GM21423 (cell line): ENCODE data around the gene TNRC6C.

Source experiments
- ATAC-seq: cut with Tn5 transposase; IDR thresholded peaks from one replicate; pipeline ENCODE4 v1.9.1; 2021; ENCODE audit warnings: mild to moderate bottlenecking, moderate library complexity; ENCODE audit not compliant: unreplicated experiment

The TNRC6C gene

DNA sequence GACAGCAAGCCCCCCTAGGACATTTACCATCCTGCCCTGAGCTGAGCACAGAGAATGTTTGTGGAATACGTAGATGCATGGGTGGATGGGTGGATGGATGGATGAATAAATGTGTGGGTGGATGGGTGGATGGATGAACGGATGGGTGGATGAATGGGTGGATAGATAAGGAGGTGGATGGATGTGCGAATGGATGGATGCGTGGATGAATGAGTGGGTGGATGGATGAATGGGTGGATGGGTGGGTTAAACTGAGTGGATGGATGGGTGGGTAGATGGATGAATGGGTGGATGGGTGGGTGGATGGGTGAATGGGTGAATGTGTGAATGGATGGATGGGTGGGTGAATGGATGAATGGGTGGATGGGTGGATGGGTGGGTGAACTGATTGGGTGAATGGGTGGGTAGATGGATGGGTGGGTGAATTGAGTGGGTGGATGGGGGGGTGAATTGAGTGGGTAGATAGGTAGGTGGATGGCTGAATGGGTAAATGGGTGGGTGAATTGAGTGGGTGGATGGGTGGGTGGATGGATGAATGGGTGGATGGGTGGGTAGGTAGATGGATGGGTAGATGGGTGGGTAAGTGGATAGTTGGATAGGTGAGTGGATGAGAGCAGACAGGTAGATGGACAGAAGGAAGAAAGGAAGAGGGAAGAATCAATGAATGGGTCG is 164.9 kb downstream of the TNRC6C start:
- no peak for ATAC-seq

DNA sequence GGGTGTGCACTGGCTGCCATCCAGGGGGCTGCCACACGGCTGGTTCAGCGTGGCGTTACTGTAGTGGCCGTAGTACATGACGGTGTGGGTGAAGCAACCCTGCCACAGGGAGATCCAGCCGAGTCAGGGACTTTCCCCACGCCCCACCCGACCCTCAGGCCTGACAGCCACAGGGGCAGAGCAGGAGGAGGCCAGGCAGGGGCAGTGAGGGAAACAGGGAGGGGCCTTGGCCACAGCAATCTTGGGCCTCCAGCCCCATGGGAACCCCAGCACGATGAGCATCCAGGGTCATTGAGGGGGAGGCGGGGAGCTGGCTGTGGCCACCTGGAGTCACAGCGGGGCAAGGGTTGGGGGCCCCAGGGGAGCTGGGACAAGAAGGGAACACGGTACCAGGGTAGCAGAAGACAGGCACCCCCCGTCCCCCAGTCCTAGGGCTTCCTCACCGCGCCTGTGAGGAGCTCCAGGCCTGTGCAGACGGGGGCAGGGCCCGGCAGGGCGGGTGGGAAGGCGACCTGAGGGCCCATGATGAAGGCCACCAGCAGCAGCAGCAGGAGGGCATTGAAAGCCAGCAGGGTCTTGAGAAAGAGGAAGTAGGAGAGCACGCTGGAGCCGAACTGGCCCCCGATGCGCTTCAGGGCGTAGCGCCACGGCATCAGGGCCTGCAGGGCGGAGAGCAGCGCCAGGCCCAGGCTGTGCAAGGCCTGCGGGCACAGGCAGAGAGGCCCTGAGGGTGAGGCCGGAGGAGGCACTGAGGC is 165.8 kb downstream of the TNRC6C start:
- no peak for ATAC-seq

DNA sequence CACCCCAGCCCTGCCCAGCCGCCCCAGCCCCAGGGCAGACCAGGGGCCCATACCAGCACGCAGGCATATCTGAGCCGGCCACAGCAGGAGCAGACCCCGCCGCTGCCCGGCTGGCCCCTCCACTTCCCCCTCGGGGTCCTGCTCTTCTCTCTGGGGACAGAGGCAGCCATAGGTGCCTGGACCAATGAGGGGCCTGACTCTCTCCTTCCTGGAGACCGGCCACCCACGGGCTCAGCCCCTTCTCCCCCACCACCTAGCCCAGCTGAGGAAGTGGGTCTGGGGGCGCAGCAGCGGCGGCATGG is 166.3 kb downstream of the TNRC6C start:
- no peak for ATAC-seq

DNA sequence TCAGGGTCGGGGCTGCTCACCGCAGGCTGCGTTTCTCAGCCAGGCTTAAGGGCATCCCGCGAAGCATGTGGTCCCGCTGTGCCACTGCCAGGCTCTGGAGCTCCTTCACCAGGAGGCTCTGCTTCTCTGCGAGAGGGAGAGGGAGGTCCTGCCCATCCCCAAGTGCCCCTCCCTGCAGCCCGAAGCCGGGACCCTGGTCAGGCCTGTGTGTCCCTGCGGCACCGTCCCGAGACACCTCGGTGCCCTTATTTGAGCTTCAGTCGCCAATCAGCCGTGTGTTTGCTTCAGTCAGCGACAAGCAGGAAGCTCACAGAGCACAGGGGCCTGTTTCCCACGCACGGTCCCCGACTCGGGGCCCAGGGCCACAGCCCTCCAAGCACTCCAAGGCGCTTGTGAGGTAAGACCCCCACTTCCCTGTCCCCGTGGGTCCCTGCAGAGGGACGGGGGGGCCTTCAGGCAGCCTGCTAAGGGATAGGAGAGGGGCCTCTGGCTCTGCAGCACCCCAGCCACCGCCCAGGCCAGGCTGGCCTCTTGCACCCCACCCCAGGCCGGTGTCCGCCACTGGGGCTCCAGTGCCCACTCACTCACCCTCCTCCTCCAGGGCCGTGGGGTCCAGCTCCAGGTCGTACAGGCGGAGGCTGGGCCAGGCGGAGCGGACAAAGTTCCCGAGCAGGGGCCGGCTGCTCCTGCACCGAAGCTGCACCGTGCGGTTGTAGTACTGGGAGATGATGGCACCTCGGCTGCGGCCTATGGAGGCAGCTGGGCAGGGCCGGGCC is 166.8 kb downstream of the TNRC6C start:
- no peak for ATAC-seq

DNA sequence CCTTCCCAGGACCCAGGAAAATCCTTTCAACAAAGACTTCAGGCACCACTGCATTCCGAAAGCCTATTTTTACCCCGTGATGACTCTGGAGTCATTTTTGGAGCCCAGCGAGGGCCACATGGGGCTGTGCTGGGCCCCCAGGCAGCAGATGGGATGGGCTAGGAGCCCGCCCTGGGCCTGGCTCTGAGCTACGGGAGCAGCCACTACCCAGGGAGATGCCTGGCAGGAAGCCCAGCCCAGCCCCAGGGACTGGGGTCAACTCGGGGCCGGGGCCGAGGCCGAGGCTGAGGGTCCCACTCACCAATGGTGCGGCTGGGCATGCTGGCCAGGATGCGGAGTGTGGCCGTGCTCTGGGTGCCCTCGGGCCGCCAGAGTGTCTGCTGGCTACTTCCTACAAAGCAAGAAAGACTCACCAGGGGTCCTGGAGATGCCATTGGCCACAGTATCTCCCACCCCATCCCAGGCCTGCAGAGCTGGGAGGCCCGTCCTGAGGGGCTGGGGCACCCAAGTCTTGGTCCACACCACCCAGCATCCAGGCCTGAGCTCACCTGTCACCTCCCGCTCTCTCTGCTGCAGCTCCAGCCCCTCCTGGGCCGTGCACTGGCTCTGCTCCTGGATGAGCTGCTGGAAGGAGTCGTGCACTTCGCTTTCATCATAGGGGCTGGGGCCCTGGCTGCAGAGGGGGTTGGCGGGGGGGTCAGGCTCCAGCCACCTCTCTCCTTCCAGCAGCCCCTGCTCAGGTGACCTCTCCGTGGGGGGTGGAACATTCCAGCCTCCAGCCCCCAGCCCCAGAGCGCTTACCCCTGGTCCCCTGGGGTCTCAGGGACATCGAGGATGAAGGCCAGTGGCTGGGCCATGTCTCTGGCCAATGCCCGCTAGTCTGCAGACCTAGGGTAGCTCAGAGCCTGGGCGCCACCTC is 167.7 kb downstream of the TNRC6C start:
- ATAC-seq = no peak

DNA sequence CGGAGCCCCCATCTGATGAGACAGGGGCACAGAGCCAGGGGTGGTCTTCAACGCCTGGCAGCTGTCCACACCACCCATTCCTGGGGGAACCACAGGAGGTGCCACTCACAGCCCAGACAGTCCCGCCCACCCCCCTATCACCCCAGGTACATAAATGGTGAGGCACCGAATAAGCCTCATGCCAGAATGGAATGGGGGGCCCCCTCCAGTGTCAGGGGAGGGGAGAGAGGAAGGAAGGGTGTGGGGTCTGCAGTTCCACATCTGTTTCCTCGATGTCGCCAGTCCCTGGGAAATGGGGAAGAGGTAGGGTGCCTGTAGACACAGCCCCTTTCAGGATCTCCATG is 168.4 kb downstream of the TNRC6C start:
- no peak for ATAC-seq

DNA sequence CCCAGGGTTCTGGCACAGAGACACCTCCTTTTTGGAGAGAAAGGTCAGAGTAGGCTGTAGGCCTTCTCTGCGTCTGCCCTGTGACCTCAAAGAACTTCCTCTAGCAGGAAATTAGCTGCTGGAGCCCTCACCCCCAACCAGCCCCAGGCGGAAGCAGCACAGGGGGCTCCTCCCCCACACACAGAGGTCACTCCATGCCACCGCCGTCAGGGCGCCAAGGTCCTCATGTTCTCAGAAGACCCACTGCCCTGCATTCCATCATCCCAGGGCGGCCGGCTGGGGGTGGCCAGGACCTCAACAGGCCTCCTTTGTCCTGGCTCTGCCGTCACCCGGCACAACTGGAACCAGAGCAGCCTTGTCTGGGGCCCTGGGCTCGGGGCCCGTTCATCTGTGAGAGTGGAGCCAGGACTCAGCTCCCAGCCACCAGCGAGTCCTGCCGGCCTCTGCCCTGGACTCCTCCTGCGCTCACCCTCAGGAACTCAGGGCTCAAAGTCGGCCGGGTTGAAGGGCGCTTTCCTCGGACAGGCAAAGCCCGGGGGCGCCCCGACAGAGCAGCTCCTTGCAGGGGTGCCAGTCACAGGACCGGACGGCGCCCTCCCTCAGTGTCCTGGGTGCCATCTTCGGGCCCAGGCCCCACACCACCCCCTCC is 168.9 kb downstream of the TNRC6C start:
- ATAC-seq = no peak

DNA sequence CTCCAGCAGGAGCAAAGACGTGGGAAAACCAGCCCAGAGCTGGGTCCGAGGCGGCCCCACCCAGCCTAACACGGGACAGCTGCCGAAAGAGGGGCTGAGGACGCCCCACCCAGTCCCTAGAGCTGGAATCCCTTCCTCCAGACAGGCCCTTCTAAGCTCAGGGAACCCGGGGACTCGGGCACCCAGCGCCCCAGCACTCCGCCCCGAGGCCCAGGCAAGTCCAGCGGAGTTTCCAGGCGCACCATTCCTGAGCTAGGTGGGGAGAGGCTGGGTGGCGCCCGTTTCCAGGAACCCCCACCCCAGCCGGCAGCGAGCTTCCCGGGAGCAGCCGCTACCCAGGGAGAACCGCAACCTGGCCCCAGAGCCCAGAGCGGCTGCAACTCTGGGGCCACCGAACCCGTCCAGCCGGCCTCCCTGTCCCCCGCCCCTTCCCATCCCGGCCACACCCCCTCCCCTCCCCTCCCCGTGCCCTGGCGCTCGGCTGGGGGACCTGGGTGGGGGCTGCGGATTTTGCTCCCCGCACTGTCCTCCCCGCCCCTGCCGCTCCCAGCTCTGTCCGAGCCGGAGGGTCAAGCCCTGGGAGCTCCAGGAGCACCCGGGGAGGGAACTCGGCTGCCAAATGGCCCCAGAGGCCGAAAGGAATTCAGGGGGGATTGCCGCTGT is 169.5 kb downstream of the TNRC6C start:
- no peak for ATAC-seq

DNA sequence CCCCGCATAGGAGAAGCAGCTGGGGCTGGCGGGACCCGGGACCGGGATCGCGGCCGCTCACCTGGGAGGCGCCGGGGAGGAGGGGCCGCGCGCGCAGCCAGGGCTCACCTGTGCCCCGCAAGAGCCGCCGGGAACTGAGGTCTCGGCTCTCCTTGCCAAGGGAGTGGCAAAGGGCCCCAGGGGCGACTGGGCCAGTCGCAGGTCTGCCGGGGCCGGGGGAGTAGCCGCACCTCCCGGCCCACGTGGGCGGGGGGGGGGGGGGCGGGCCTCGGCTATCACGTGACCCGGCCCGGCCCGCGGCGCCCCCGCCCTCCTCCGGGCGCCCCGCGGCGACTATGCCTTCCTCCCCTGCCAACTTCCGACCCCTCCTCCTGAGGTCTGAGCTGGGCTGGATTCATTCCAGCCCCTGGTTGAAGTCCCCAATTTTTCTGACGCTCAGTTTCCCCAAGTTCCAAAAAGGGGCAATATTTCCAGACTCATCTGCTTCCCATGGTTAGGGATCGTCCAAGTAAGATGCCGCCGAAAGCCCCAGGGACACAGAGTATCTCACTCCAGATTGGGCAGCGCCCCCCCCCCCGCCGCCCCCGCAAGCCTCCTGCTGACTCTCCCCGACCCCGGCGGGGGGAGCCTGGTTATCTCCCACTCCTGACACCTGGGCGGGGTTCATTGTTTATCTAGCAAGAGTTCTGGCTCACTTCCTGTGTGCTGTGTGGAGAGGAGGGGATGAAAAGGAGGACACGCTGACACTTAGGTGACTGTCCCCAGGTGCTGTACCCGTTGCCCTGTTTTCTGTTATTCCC is 170.2 kb downstream of the TNRC6C start, which contains the start of gene TMC6:
Gene TMC6, minus strand, starts transcription at position 205 of the 800 bp plus-strand sequence. CDS start 1,923 bp downstream, outside the sequence.
- peak; percentile 17 for ATAC-seq

DNA sequence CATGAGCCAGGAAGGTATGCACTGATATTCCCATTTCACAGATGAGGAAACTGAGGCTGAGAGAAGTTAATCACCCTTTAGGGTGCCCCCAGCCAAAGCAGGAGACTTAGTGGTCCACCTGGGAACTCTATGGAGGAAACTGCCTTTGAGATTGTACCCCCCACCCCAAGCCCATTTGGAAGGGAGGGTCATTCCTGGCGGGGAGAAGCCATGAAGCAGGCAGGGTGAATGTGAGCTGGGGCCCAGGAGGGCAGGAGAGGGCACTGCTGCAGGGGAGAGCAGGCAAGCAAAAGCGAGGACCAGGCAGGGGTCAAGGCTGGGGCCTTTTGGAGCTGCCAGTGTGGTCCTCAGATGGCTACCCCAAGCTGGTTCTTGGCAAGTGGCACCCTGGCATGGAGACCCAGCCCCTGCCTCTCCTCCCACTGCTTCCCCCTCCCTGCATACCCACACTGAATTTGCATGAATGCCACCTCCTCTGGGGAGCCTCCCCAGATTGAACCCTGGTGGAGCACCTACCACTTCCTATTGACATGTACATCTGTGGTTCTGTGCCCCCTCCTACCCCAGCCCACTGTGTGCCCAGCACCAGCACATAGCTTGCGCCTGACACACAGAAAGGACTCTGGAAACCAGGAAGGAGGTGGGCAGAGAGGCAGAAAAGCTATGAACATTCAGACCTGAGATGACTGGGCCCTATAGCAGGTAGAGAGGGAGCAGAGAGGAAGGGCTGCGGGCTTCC is 171.0 kb downstream of the TNRC6C start:
- ATAC-seq = no peak

DNA sequence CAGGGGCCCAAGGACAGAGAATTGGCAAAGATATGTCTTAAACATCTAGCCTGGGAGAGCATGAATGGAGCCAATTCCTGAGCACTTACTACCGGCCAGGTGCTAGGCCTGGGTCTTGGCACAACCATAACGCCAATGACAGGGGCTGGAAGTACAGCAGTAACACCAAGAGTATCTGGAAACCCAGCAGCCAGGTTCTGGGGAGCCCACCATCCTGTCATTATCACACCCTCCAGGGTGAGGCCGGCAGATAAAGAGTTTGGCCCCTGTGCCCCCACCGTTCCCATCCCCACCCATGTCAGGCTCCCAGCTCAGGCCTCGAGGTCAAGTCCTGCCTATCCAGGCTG is 171.6 kb downstream of the TNRC6C start:
- ATAC-seq = no peak

DNA sequence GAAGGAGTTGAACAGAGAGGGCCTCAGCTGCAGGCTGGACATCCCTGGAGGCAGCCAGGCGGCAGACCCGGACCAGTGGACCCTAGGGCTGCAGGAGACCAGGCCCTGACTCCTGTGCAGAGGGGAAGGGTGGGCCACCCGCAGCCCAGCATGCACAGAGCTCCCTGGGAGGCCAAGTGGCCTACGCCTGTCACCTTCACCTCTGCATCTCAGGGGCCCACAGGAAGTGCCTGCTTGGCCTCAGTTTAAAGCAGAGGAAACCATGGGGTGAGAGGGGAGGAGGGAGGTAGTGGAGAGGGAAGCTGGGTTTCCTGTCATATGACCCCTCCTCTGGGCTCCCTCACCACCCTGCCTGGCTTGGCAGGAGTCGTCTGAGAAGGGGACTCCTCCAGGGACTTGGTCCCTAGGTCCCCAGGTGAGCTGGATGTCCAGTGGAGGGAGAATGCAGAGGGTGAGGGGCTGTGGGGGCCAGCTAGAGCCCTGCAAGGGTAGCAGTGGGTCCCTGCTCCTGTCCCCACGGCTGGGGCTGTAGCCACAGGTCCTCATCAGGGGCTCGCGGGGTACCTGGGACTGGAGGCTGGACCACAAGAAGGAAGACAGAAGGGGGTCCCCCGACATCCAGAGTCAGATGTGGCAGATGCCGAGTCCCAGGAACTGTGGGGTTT is 172.1 kb downstream of the TNRC6C start, which contains the start of gene TMC8:
Gene TMC8, plus strand, starts transcription at position 335 of the 665 bp plus-strand sequence. CDS start 818 bp downstream, outside the sequence.
- ATAC-seq = peak; percentile 20

DNA sequence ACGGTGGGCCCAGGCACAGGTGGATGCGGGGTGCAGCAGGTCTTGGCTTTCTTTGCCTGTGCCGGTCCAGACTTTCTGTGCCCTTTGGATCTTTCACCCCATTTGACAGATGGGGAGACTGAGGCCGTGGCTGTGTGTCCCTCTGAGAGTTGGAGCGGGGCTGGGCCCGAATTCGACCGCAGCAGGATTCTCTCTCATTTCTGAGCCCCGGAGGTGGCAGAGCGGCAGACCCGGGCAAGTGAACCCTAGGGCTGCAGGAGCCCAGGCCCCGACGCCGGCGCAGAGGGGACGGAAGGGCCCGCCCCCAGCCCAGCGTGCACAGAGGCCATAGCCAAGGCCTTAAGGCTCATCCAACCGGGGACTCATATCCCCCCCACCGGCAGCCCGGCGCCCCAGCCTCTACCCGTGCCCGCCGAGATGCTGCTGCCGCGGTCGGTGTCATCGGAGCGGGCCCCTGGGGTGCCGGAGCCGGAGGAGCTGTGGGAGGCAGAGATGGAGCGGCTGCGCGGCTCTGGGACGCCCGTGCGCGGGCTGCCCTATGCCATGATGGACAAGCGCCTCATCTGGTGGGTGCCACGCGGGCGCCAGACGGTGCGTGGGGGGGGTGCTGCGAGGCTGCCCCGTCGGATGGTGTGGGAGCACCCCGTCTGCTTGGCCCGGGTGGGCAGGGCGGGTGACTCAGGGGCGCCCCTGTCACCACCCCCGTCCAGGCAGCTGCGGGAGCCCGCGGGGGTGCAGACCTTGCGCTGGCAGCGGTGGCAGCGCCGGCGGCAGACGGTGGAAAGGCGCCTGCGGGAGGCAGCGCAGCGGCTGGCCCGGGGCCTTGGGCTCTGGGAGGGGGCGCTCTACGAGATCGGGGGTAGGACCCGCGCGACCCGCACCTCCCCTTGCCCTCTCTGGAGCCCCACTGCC is 172.9 kb downstream of the TNRC6C start:
- ATAC-seq = no peak

DNA sequence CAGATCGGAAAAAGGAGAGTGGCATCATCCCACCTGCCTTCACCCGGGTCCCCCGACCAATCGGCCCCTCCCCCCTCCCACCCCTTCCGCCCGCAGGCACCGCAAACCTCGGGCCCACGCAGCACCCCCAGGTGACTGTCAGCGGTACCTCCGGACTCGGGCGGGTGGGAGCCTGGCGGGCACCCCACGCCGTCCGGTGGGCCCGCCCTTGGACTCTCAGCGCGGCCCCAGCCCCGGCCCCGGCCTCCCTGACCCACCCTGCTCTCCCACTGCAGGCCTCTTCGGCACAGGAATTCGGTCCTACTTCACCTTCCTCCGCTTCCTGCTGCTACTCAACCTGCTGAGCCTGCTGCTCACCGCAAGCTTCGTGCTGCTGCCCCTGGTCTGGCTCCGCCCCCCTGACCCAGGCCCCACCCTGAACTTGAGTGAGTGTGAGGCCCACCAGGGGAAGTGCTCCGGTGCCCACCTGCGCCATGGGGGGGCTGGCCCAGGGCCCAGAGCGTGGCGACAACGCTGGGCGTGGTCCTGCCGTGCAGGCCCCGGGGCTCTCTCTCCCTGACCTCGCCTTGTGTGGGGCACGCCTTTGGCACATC is 173.7 kb downstream of the TNRC6C start:
- no peak for ATAC-seq

DNA sequence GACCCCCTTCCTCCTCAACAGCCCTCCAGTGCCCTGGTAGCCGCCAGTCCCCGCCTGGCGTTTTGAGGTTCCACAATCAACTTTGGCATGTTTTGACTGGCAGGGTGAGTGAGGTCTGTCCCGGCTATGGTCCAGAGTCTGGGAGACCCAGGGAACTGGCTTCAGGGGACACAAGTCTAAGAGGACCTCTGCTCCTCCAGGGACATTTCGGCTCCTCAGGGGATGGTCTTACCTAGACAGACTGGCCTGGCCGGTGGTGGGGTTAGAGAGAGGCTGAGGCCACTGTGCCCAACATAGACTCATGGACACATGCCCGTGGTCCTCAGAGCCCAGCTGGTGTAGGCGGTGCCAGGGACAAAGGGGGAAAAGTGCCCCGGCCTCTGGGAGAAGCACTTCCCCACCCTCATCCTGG is 174.3 kb downstream of the TNRC6C start:
- ATAC-seq = no peak

DNA sequence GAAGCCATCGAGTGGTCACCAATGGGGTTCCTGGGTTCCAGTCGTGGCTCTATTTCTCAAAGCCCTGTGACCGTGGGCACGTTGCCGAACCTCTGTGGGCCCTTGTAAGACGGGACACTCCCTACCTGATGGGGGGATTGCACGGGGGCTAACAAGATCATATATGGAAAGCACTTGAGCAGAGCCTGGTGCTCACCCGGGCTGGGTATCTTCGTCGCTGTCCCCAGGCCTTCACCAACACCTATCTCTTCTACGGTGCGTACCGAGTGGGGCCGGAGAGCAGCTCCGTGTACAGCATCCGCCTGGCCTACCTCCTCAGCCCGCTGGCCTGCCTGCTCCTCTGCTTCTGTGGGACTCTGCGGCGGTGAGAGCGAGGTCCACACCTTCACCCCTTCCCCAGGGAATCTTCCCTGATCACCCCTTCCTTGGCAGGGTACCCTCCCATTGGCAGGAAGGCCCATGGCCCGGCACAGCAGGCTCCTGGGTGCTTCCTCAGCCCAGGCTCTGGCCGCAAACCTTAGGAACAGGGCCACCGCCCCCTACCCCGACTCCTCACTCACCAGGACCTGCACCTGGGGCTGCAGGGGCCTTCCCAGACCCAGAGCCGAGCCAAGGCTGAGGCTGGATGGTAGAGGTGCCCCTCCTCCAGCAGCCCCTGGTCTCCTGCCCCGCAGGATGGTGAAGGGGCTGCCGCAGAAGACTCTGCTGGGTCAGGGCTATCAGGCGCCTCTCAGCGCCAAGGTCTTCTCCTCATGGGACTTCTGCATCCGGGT is 174.9 kb downstream of the TNRC6C start:
- no peak for ATAC-seq
